ENCODE results near the gene LTC4S.

The LTC4S gene

DNA sequence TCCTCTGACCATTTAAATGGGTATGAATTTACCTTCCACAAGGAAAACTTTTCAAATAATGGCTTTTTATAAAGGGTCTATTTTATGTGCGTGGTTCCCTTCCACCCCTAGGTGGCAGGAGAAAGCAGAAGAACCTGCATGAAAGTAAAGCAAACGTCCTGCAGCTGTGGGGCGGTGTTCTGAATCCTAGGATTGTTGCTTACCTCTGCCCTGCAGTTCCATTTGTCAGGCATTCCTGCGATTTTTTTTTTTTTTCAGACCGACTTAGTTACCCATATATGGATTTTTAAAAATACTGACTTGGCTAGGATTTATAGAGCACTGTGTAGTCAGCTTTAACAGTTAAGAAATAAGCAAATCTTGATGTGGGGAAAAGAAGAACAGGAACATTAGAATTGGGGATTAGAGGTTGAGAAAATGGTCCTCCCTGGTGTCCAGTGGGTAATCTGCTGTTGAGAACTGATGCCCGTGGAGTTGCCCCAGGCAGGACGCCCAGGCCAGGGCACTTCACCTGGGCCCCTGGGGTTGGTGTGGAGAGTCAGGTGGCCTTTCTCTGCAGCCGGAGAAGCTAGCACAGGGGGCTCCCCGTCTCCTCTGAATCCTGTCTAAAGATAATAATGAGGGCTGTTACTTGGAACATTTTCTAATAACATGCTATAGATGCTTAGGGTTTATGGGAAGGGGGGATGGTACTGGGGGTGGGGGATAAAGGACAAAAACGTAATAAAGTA is 30.4 kb upstream of the LTC4S start:
- peak; percentile 73 for ATAC-seq
- no peak for TF ChIP-seq PATZ1 (CRISPR knock-in tag; IDR thresholded peaks at IDR 0.05; ENCODE audit: borderline replicate concordance)
- no peak for TF ChIP-seq ISL1 (CRISPR knock-in tag; IDR thresholded peaks at IDR 0.05)
- TF ChIP-seq ZNF8 (CRISPR knock-in tag; IDR thresholded peaks at IDR 0.05) = no peak
- TF ChIP-seq CREB5 (CRISPR knock-in tag; IDR thresholded peaks at IDR 0.05; ENCODE audit: low read depth) = no peak
- TF ChIP-seq TSHZ2 (CRISPR knock-in tag; IDR thresholded peaks at IDR 0.05) = no peak
- no peak for TF ChIP-seq BACH2 (CRISPR knock-in tag; IDR thresholded peaks at IDR 0.05; ENCODE audit: borderline replicate concordance)
- no peak for TF ChIP-seq GLIS3 (CRISPR knock-in tag; IDR thresholded peaks at IDR 0.05)
- TF ChIP-seq, protein P1, sequence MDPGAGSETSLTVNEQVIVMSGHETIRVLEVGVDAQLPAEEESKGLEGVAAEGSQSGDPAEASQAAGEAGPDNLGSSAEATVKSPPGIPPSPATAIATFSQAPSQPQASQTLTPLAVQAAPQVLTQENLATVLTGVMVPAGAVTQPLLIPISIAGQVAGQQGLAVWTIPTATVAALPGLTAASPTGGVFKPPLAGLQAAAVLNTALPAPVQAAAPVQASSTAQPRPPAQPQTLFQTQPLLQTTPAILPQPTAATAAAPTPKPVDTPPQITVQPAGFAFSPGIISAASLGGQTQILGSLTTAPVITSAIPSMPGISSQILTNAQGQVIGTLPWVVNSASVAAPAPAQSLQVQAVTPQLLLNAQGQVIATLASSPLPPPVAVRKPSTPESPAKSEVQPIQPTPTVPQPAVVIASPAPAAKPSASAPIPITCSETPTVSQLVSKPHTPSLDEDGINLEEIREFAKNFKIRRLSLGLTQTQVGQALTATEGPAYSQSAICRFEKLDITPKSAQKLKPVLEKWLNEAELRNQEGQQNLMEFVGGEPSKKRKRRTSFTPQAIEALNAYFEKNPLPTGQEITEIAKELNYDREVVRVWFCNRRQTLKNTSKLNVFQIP (CRISPR knock-in tag; IDR thresholded peaks at IDR 0.05; ENCODE audit: borderline replicate concordance, low read depth) = no peak
- TF ChIP-seq ZNF70 (CRISPR knock-in tag; IDR thresholded peaks at IDR 0.05) = no peak
- no peak for TF ChIP-seq CSDC2 (CRISPR knock-in tag; IDR thresholded peaks at IDR 0.05)
- no peak for TF ChIP-seq ZFP30 (CRISPR knock-in tag; IDR thresholded peaks at IDR 0.05)
- TF ChIP-seq ARNTL (CRISPR knock-in tag; IDR thresholded peaks at IDR 0.05; ENCODE audit: borderline replicate concordance, low read depth) = no peak
- no peak for TF ChIP-seq OSR1 (CRISPR knock-in tag; IDR thresholded peaks at IDR 0.05)
- TF ChIP-seq ESRRG (CRISPR knock-in tag; IDR thresholded peaks at IDR 0.05) = no peak
- no peak for TF ChIP-seq ZFP3 (CRISPR knock-in tag; IDR thresholded peaks at IDR 0.05)
- TF ChIP-seq ZNF565 (CRISPR knock-in tag; conservative IDR thresholded peaks at IDR 0.05; ENCODE audit: low read depth) = no peak
- TF ChIP-seq TCF4 (CRISPR knock-in tag; IDR thresholded peaks at IDR 0.05; ENCODE audit: borderline replicate concordance) = no peak
- no peak for TF ChIP-seq TOX (CRISPR knock-in tag; IDR thresholded peaks at IDR 0.05; ENCODE audit: borderline replicate concordance)
- no peak for TF ChIP-seq SNAI2 (CRISPR knock-in tag; IDR thresholded peaks at IDR 0.05)

GRCh38 chr5:179764056-179764455 is 29.7 kb upstream of the LTC4S start:
- no peak for TF ChIP-seq CREB5 (CRISPR knock-in tag; IDR thresholded peaks at IDR 0.05; ENCODE audit: low read depth)
- TF ChIP-seq ZFP30 (CRISPR knock-in tag; IDR thresholded peaks at IDR 0.05) = no peak
- TF ChIP-seq, protein P1 (CRISPR knock-in tag; IDR thresholded peaks at IDR 0.05; ENCODE audit: borderline replicate concordance, low read depth) = no peak
- no peak for TF ChIP-seq TOX (CRISPR knock-in tag; IDR thresholded peaks at IDR 0.05; ENCODE audit: borderline replicate concordance)

More at GRCh38 chr5:179764056-179764455, 29.7 kb upstream of the LTC4S start:
- ATAC-seq = no peak

Measured in SK-N-SH treated with all-trans-retinoic acid at 6 μM for 48 hours (cell line).